ENCODE results near the gene PRKCI.
"Not testable (repeated sequence)": the region's sequence is repeated elsewhere in the genome, so short reads cannot be mapped to it uniquely, and the experiment has no call there.

The PRKCI gene

GRCh38 chr3:170327040-170327808, 105.0 kb downstream of the PRKCI start:
- H3K27me3 ChIP-seq (ENCODE audit: insufficient read depth, low read length, poor library complexity, severe bottlenecking), result no peaks in the 10 kb centered on the region
- H3K9ac ChIP-seq (ENCODE audit: low read depth, low read length, poor library complexity, severe bottlenecking), result no peak overlapping the region
- H3K4me2 ChIP-seq (ENCODE audit: low read depth, low read length, poor library complexity, severe bottlenecking), result no peak overlapping the region
- H3F3A ChIP-seq (ENCODE audit: low read depth), result no peaks in the 10 kb centered on the region
- H3K9me2 ChIP-seq (replicated peaks; ENCODE audit: low read depth, low read length), result no peaks in the 10 kb centered on the region
- H3K9me3 ChIP-seq (ENCODE audit: insufficient read depth, low read depth, low read length), result no peaks in the 10 kb centered on the region; the same call in 1 of the 2 replicates
- no peak overlapping the region for H3K4me3 ChIP-seq (ENCODE audit: low read length, poor library complexity, severe bottlenecking)
- no peaks in the 10 kb centered on the region for H3K36me3 ChIP-seq (ENCODE audit: insufficient read depth, low read length)
- no peaks in the 10 kb centered on the region for H3K79me2 ChIP-seq (ENCODE audit: insufficient read depth, low read length)
- no peak overlapping the region for H2AFZ ChIP-seq (ENCODE audit: low read length)
- no peaks in the 10 kb centered on the region for H4K20me1 ChIP-seq (ENCODE audit: insufficient read depth, low read length, poor library complexity, severe bottlenecking)
- peaks cover 12% of the 10 kb centered on the region for H3K4me1 ChIP-seq (ENCODE audit: insufficient read depth, low read length, poor library complexity, severe bottlenecking)
- TF ChIP-seq CTCF (conservative IDR thresholded peaks at IDR 0.05; ENCODE audit: low read length) (no peak), EZH2phosphoT487 (IDR thresholded peaks at IDR 0.05; ENCODE audit: borderline replicate concordance) (no peak)

- not testable (repeated sequence) for H3K9ac ChIP-seq (ENCODE audit: low read depth, low read length, poor library complexity, severe bottlenecking); H4K20me1 ChIP-seq (ENCODE audit: insufficient read depth, low read length, poor library complexity, severe bottlenecking); H3K9me2 ChIP-seq (replicated peaks; ENCODE audit: low read depth, low read length); H3F3A ChIP-seq (ENCODE audit: low read depth); H3K9me3 ChIP-seq (ENCODE audit: insufficient read depth, low read depth, low read length); H3K79me2 ChIP-seq (ENCODE audit: insufficient read depth, low read length); H3K4me2 ChIP-seq (ENCODE audit: low read depth, low read length, poor library complexity, severe bottlenecking); H3K27me3 ChIP-seq (ENCODE audit: insufficient read depth, low read length, poor library complexity, severe bottlenecking); H2AFZ ChIP-seq (ENCODE audit: low read length); H3K4me3 ChIP-seq (ENCODE audit: low read length, poor library complexity, severe bottlenecking); H3K36me3 ChIP-seq (ENCODE audit: insufficient read depth, low read length)
- H3K4me1 ChIP-seq (ENCODE audit: insufficient read depth, low read length, poor library complexity, severe bottlenecking), result peaks cover 12% of the 10 kb centered on the region
Observed at GRCh38 chr3:170327868-170328548, 105.8 kb downstream of the PRKCI start.

- no peaks in the 10 kb centered on the region for H3K79me2 ChIP-seq (ENCODE audit: insufficient read depth, low read length)
- no peaks in the 10 kb centered on the region for H4K20me1 ChIP-seq (ENCODE audit: insufficient read depth, low read length, poor library complexity, severe bottlenecking)
- no peak overlapping the region for H2AFZ ChIP-seq (ENCODE audit: low read length)
- H3F3A ChIP-seq (ENCODE audit: low read depth), result no peaks in the 10 kb centered on the region
- no peaks in the 10 kb centered on the region for H3K36me3 ChIP-seq (ENCODE audit: insufficient read depth, low read length)
- no peak for TF ChIP-seq EZH2phosphoT487 (IDR thresholded peaks at IDR 0.05; ENCODE audit: borderline replicate concordance)
- TF ChIP-seq CTCF (conservative IDR thresholded peaks at IDR 0.05; ENCODE audit: low read length), result no peak
- H3K9me2 ChIP-seq (replicated peaks; ENCODE audit: low read depth, low read length), result no peaks in the 10 kb centered on the region
- H3K27me3 ChIP-seq (ENCODE audit: insufficient read depth, low read length, poor library complexity, severe bottlenecking), result no peaks in the 10 kb centered on the region
- H3K9me3 ChIP-seq (ENCODE audit: insufficient read depth, low read depth, low read length), result no peaks in the 10 kb centered on the region; the same call in 1 of the 2 replicates
- no peak overlapping the region for H3K9ac ChIP-seq (ENCODE audit: low read depth, low read length, poor library complexity, severe bottlenecking)
- peaks cover 17% of the 10 kb centered on the region for H3K4me1 ChIP-seq (ENCODE audit: insufficient read depth, low read length, poor library complexity, severe bottlenecking)
- no peak overlapping the region for H3K4me3 ChIP-seq (ENCODE audit: low read length, poor library complexity, severe bottlenecking)
- no peak overlapping the region for H3K4me2 ChIP-seq (ENCODE audit: low read depth, low read length, poor library complexity, severe bottlenecking)
Observed at GRCh38 chr3:170330366-170330765, 108.1 kb downstream of the PRKCI start.
